K562 (cell line): ENCODE measurements around the gene CERS6. TPM values are rescaled to one million over a fixed set of nuclear protein-coding genes. Genes with fewer than 3 reads are reported as not detected.

ENCODE experiments used
- CREM ChIP-seq: IDR thresholded peaks from 2 replicates; pipeline ENCODE4 v1.6.1; 2014; ENCODE audit warnings: antibody characterized with exemption, low read depth
- JUNB ChIP-seq: fragments of 450-650 bp; formaldehyde crosslinking; conservative IDR thresholded peaks from 2 replicates; pipeline ENCODE4 v1.4.0; 2020; ENCODE audit warnings: mild to moderate bottlenecking
- KAT7 ChIP-seq: sonication (generic); formaldehyde crosslinking; IDR thresholded peaks from 2 replicates; pipeline ENCODE4 v1.8.0; 2022; ENCODE audit warnings: missing genetic modification reagents, mild to moderate bottlenecking, borderline replicate concordance
- KLF13 ChIP-seq: fragments of 450-650 bp; IDR thresholded peaks from 2 replicates; pipeline ENCODE4 v1.6.1; 2016; ENCODE audit warnings: missing genetic modification characterization, low read depth, mild to moderate bottlenecking, missing compliant biosample characterization, moderate library complexity, borderline replicate concordance
- MAFF ChIP-seq: IDR thresholded peaks from 2 replicates; pipeline ENCODE4 v1.6.1; 2012; ENCODE audit warnings: low read length, improper control_type of control experiment
- NCOA1 ChIP-seq: fragments of 450-650 bp; IDR thresholded peaks from 2 replicates; pipeline ENCODE4 v1.6.1; 2016; ENCODE audit warnings: low read depth
- NCOA4 ChIP-seq: fragments of 450-650 bp; IDR thresholded peaks from 2 replicates; pipeline ENCODE4 v1.6.1; 2018; ENCODE audit warnings: mild to moderate bottlenecking; ENCODE audit not compliant: partially characterized antibody
- NFRKB ChIP-seq: fragments of 450-650 bp; IDR thresholded peaks from 2 replicates; pipeline ENCODE4 v1.6.1; 2016; ENCODE audit warnings: low read depth
- NR2C2 ChIP-seq, 2 experiments: fragments of 200-800 bp in 1 of 2; sonication (Bioruptor generic) in 1 of 2; sonication (generic) in 1 of 2; formaldehyde crosslinking in 1 of 2; IDR thresholded peaks; 2 replicates each; pipeline versions ENCODE4 v1.6.1 to v1.8.0; 2016 to 2022; ENCODE audit warnings: mild to moderate bottlenecking in 1 of 2, missing compliant biosample characterization in 1 of 2, missing genetic modification characterization in 1 of 2, missing genetic modification reagents in 1 of 2
- PCBP1 ChIP-seq: fragments of 200-400 bp; formaldehyde crosslinking; IDR thresholded peaks from 2 replicates; pipeline ENCODE4 v1.6.1; 2018; ENCODE audit warnings: mild to moderate bottlenecking, low read depth, low read length; ENCODE audit not compliant: poor library complexity, severe bottlenecking
- POLR2A ChIP-seq: fragments of 450-650 bp; conservative IDR thresholded peaks from 2 replicates; pipeline ENCODE4 v1.6.1; 2016
- ZNF444 ChIP-seq: fragments of 250-450 bp; sonication (Bioruptor Pico); IDR thresholded peaks from 2 replicates; pipeline ENCODE4 v1.4.0; 2020; ENCODE audit warnings: mild to moderate bottlenecking, moderate library complexity
- ZNF445 ChIP-seq: fragments of 250-450 bp; sonication (Bioruptor Pico); IDR thresholded peaks from 2 replicates; pipeline ENCODE4 v1.4.0; 2020; ENCODE audit warnings: low read depth, mild to moderate bottlenecking, moderate library complexity
- ZSCAN32 ChIP-seq: fragments of 450-650 bp; formaldehyde crosslinking; IDR thresholded peaks from 2 replicates; pipeline ENCODE4 v1.4.0; 2020; ENCODE audit warnings: mild to moderate bottlenecking, moderate library complexity
- polyA plus RNA-seq, 8 experiments: library from polyadenylated mRNA; depleted of rRNA in 4 of 8; stranded (reverse) in 5 of 8; unstranded in 3 of 8; fragments of >200 nt; fragmentation: Nextera tagmentation in 2 of 8; fragmentation: Illumina TruSeq in 1 of 8; extraction: Ambion mirVana in 2 of 8; extraction: Trizol in 1 of 8; gene quantifications; 2 replicates each; pipeline versions ENCODE4 v1.2.1 to v1.2.3, GENCODE V29; 2011 to 2014; ENCODE audit warnings: inconsistent platforms in 1 of 8, missing spikeins in 1 of 8
- total RNA-seq, 7 experiments: library from RNA; depleted of rRNA in 6 of 7; stranded (reverse); fragments of >200 nt in 6 of 7; fragmentation: Illumina TruSeq in 2 of 7; extraction: Trizol in 2 of 7; gene quantifications; 2 replicates each; pipeline versions ENCODE4 v1.2.1 to v1.2.3, GENCODE V29; 2011 to 2021; ENCODE audit warnings: low replicate concordance in 1 of 7
- TF ChIP-seq, protein P1 (sequence below): fragments of 450-650 bp; IDR thresholded peaks from 2 replicates; pipeline ENCODE4 v1.6.1; 2014; ENCODE audit warnings: low read depth, mild to moderate bottlenecking, moderate library complexity, borderline replicate concordance
- TF ChIP-seq, protein P2 (sequence below): sonication (generic); formaldehyde crosslinking; IDR thresholded peaks from 2 replicates; pipeline ENCODE4 v1.8.0; 2022; ENCODE audit warnings: mild to moderate bottlenecking, missing genetic modification reagents
- TF ChIP-seq, protein P3 (sequence below): fragments of 450-650 bp; IDR thresholded peaks from 2 replicates; pipeline ENCODE4 v1.6.1; 2017; ENCODE audit warnings: antibody characterized with exemption, mild to moderate bottlenecking
- TF ChIP-seq, protein P4 (sequence below): fragments of 450-650 bp; IDR thresholded peaks from 2 replicates; pipeline ENCODE4 v1.7.0; 2016; ENCODE audit warnings: borderline replicate concordance

CERS6 gene
- total and polyA plus RNA-seq, 9 of the 15 experiments (the other 6 are each of a cell fraction or from before 2014, with no cell fraction given) = 1.6 to 13.6 (median 11.4) TPM

DNA sequence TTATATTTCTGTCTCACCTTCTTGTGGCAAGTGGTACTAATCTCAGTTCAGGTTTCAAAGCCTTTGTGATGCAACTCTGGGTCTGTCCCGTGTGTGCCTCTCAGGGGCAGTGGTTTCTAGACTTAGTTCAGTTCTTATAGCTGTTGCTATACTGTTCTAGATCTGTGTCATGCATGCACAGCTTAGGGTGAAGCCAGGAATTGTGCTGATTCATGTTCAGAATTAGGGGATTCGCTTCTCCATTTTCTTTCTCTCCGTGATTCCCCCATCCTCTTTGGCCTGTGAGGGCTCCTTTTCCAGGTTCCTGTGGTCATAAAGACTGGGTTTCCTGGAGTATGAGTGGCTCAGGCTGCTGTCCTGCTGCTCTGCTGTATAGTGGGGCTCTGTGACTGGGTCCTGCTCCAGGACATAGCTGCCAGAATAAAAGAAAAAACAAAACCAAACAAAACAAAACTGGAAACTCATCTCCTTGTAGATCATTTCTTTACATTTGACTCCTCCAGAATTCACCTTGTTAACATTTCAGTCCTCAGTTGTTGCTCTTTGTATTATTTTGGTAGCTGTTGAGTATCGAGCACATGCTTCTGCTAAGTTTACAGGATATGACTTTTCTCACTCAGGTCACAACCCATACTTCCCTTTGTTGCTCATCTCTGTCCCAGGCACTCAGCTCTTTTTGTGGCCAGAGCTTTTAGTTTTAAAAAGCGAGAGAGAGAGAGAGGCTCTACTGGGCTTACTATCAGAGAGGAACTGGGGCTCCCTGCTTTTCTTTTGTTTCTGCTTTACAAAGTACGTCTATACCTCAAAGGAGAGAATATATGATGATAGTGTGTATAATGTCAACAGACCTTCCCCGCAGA is 34.2 kb downstream of the CERS6 start (continued):
- no peak for TF ChIP-seq ZNF445 (CRISPR knock-in tag)
- TF ChIP-seq, protein P1, sequence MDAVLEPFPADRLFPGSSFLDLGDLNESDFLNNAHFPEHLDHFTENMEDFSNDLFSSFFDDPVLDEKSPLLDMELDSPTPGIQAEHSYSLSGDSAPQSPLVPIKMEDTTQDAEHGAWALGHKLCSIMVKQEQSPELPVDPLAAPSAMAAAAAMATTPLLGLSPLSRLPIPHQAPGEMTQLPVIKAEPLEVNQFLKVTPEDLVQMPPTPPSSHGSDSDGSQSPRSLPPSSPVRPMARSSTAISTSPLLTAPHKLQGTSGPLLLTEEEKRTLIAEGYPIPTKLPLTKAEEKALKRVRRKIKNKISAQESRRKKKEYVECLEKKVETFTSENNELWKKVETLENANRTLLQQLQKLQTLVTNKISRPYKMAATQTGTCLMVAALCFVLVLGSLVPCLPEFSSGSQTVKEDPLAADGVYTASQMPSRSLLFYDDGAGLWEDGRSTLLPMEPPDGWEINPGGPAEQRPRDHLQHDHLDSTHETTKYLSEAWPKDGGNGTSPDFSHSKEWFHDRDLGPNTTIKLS = peak; percentile 37; the same call in 1 of the 2 replicates
- TF ChIP-seq, protein P2, sequence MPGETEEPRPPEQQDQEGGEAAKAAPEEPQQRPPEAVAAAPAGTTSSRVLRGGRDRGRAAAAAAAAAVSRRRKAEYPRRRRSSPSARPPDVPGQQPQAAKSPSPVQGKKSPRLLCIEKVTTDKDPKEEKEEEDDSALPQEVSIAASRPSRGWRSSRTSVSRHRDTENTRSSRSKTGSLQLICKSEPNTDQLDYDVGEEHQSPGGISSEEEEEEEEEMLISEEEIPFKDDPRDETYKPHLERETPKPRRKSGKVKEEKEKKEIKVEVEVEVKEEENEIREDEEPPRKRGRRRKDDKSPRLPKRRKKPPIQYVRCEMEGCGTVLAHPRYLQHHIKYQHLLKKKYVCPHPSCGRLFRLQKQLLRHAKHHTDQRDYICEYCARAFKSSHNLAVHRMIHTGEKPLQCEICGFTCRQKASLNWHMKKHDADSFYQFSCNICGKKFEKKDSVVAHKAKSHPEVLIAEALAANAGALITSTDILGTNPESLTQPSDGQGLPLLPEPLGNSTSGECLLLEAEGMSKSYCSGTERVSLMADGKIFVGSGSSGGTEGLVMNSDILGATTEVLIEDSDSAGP (CRISPR knock-in tag) = no peak
- no peak for TF ChIP-seq PCBP1
- peak; percentile 77 for TF ChIP-seq NFRKB
- TF ChIP-seq ZSCAN32 (CRISPR knock-in tag) = no peak
- TF ChIP-seq, protein P3, sequence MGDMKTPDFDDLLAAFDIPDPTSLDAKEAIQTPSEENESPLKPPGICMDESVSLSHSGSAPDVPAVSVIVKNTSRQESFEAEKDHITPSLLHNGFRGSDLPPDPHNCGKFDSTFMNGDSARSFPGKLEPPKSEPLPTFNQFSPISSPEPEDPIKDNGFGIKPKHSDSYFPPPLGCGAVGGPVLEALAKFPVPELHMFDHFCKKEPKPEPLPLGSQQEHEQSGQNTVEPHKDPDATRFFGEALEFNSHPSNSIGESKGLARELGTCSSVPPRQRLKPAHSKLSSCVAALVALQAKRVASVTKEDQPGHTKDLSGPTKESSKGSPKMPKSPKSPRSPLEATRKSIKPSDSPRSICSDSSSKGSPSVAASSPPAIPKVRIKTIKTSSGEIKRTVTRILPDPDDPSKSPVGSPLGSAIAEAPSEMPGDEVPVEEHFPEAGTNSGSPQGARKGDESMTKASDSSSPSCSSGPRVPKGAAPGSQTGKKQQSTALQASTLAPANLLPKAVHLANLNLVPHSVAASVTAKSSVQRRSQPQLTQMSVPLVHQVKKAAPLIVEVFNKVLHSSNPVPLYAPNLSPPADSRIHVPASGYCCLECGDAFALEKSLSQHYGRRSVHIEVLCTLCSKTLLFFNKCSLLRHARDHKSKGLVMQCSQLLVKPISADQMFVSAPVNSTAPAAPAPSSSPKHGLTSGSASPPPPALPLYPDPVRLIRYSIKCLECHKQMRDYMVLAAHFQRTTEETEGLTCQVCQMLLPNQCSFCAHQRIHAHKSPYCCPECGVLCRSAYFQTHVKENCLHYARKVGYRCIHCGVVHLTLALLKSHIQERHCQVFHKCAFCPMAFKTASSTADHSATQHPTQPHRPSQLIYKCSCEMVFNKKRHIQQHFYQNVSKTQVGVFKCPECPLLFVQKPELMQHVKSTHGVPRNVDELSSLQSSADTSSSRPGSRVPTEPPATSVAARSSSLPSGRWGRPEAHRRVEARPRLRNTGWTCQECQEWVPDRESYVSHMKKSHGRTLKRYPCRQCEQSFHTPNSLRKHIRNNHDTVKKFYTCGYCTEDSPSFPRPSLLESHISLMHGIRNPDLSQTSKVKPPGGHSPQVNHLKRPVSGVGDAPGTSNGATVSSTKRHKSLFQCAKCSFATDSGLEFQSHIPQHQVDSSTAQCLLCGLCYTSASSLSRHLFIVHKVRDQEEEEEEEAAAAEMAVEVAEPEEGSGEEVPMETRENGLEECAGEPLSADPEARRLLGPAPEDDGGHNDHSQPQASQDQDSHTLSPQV = peak; percentile 55; the same call in 1 of the 2 replicates
- TF ChIP-seq NR2C2 (CRISPR knock-in tag; IDR thresholded peaks at IDR 0.05) = no peak
- TF ChIP-seq NR2C2 (tag; IDR thresholded peaks at IDR 0.05) = peak; percentile 63
- TF ChIP-seq NCOA1 = no peak
- TF ChIP-seq MAFF = peak; percentile 83
- TF ChIP-seq, protein P4, sequence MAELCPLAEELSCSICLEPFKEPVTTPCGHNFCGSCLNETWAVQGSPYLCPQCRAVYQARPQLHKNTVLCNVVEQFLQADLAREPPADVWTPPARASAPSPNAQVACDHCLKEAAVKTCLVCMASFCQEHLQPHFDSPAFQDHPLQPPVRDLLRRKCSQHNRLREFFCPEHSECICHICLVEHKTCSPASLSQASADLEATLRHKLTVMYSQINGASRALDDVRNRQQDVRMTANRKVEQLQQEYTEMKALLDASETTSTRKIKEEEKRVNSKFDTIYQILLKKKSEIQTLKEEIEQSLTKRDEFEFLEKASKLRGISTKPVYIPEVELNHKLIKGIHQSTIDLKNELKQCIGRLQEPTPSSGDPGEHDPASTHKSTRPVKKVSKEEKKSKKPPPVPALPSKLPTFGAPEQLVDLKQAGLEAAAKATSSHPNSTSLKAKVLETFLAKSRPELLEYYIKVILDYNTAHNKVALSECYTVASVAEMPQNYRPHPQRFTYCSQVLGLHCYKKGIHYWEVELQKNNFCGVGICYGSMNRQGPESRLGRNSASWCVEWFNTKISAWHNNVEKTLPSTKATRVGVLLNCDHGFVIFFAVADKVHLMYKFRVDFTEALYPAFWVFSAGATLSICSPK = no peak
- TF ChIP-seq KAT7 (CRISPR knock-in tag) = peak; percentile 25; the same call in 1 of the 2 replicates
- TF ChIP-seq KLF13 = no peak
- TF ChIP-seq JUNB = no peak
- TF ChIP-seq ZNF444 = no peak
- peak; percentile 48; the same call in 1 of the 2 replicates for TF ChIP-seq POLR2A
- TF ChIP-seq NCOA4 = no peak
- TF ChIP-seq CREM = 0 out of 2 replicates have a peak, but pooled peaks have one; percentile 20
